Suprapubic skin (tissue), 4 donors: Measurements from ENCODE around the gene JMJD1C.

Experiments
- CTCF ChIP-seq, 2 donors: fragments of 200-600 bp in 1 of 2; fragments of 450-650 bp in 1 of 2; sonication (generic) in 1 of 2; IDR thresholded peaks; one replicate each; pipeline ENCODE4 v1.5.1; 2016 to 2019; ENCODE audit warnings: antibody characterized with exemption in 2 of 2, mild to moderate bottlenecking in 1 of 2, moderate library complexity in 1 of 2
- POLR2A ChIP-seq, 2 donors: fragments of 450-650 bp; IDR thresholded peaks; one replicate each; pipeline ENCODE4 v1.6.1; 2017; ENCODE audit warnings: antibody characterized with exemption in 2 of 2, mild to moderate bottlenecking in 2 of 2, moderate library complexity in 2 of 2
- POLR2AphosphoS5 ChIP-seq, 3 donors: sonication (generic); formaldehyde crosslinking; IDR thresholded peaks; one replicate each; pipeline ENCODE4 v1.6.1; 2017; ENCODE audit warnings: antibody characterized with exemption in 3 of 3

- TF ChIP-seq POLR2A (IDR thresholded peaks at IDR 0.05) (no peak), CTCF (IDR thresholded peaks at IDR 0.05) (no peak), POLR2AphosphoS5 (IDR thresholded peaks at IDR 0.05) (no peak)
Measured at GRCh38 chr10:63431962-63432797, 33.6 kb downstream of the JMJD1C start.
